ENCODE results near the gene RGS14.

Gene RGS14

GRCh38 chr5:177357459-177358351 lies at the start of gene RGS14:
RGS14 (plus strand) TSS chr5:177357924; CDS start chr5:177358025, 101 bp downstream.
- DNase-seq, result no peak

- DNase-seq, result no peak
These were observed 49.0 kb upstream of the RGS14 start for GRCh38 chr5:177308740-177309139.

GRCh38 chr5:177309351-177310191 lies 48.2 kb upstream of the RGS14 start:
- DNase-seq, result no peak

GRCh38 chr5:177310332-177310731 lies 47.4 kb upstream of the RGS14 start:
- no peak for DNase-seq

DNA sequence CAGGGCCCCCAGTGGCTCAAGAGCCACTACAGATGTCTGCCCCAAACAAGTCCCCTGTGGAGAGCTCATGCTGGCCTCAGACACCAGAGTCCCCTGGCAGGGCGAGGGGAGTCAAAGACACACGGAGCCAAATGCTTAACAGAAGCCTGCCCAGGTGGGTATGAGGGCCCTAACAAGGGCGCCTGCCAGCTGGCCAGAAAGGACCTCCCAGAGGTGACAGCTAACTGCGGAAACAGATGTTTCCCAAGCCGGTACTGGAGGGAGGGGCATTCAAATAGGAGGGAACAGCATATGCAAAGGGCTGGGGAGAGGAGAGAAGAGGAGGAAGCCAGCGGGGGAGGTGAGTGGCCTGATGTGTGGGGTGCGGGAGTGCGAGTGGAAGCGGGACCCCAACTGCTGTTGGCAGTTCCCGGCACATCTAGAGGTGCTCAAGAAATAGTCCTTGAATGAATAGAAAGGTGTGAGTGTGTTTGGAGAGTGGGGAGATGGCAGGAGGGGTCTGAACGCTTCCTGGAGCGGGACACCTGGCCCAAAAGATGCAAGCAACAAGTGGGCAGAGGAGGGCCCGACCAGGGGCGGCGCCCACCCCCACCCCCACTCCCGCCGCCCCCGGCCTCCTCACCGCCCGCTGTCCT lies 46.9 kb upstream of the RGS14 start:
- DNase-seq, result no peak

- no peak for DNase-seq
These were observed 46.4 kb upstream of the RGS14 start for GRCh38 chr5:177311392-177311722.

- no peak for DNase-seq
These were observed 45.7 kb upstream of the RGS14 start, which contains the start of gene MXD3 for GRCh38 chr5:177311723-177312648. MXD3 (minus strand) TSS chr5:177311898; CDS start chr5:177311830, 68 bp downstream.

DNA sequence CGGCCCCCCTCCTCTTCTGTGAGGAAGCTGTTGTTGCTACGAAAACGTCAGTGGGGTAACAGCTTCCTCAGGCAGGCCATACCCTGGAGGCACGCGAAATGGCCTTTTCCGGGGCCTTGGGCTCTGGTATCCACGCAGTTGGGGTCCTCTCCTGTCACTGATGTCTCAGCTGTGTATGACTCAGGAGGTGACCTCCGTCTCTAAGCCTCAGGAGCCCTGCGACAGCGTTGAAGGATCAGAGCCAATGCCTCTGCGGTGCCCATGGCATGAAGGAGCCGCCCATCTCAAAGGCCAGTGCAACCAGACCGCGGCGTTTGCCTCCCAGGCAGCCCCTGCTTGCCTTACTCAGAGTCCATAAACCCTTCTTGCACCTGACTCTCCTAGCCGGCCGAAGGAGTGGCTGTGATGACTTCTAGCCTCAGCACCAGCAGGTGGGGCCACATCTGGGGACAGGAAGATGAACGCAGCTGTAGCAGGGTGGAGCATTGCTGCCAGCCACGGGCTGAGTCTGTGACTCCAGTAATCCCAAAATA lies 45.0 kb upstream of the RGS14 start:
- no peak for DNase-seq

DNA sequence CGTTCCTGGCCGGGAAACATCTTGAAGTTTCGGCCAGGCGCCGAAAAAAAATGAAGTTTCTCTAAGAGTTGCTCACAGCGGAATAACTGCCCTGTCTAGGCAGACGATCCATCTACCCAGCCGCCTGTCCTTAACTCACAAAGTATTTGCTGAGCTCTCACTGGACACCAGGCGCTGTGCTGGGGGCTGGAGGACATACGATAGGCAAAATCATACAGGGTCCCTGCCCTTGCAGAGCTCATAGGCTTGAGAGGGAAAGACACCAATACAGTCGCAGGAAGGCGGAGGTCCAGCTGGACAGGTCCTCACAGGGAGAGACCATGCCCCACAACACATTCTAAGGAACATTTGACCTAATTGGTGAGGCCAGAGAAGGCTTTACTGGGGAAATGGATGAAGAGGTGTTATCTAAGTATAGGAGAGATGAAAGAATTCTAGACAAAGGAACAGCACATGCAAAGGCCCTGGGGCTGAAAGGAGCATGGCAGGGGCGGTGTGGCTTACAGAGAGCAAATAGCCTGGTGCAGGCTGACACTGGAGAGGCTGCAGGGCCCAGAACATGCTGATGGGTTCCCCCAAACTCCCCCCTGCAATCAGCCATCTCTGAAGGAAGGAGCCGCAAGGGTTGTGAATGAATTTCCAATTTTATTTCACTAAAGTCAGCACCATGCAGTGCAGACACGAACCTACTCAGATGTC lies 44.0 kb upstream of the RGS14 start:
- no peak for DNase-seq

DNA sequence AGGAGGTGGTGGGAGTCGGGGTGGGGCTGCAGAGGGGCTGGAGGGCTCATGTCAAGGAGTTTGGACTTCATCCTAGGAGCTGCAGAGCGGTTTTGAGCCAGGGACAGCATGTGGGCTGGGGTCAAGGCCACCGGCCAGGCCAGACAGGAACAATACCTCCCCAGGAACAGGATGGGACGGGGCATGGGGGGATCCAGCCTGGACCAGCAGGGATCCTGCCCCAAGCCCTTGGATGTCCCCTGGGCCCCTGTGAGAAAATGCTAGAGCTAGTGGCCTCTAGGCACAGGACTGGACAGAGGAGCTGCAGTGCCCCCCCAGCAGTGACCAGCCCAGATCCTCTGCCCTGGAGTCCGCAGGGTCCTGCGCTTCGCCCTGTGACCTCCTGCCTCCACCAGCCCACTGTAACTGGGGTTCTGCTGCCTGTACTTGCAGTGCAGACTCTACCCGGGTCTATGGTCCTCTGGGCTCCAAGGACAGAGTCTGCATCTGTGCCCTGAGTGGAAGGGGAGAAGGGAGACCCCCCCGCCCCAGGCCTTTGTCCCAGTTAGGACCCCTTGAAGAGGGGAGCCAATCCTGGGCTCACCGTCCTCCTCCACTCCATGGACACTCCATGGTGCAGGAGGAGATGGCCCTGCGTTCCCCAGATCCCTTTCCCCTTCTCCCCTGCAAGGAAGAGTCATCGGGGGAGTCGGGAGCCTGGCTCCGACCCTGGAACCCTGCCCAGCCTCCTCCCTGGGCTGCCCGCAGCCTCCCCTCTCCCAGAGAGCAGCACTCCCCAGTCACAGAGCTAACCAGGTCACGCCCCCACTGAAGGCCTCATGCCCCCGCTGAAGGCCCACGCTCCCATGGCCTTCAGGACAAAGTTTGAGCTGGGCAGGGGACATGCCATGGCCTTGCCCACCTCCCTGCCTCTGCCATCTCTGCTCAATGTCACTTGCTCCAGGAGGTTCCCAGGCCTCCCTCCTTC lies 43.1 kb upstream of the RGS14 start:
- no peak for DNase-seq

DNA sequence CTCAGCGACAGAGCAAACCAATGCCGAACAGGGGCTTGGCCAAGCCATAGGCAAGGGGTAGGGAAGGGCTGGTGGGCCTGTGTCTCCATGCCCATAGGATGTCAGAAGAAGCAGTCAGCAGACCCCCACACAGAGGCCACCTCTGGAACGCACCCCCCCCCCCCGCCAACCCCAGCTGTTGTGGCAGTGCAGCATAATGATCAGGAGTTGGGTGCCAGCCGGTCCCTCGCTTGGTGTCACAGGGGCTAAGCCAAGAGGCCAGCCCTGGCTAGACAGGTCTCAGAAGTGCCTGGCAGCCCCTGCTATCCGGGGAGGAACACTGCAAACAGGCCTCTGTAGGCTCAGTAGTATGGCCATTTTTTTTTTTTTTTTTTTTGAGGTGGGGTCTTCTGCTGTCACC lies 42.3 kb upstream of the RGS14 start:
- DNase-seq, result no peak

DNA sequence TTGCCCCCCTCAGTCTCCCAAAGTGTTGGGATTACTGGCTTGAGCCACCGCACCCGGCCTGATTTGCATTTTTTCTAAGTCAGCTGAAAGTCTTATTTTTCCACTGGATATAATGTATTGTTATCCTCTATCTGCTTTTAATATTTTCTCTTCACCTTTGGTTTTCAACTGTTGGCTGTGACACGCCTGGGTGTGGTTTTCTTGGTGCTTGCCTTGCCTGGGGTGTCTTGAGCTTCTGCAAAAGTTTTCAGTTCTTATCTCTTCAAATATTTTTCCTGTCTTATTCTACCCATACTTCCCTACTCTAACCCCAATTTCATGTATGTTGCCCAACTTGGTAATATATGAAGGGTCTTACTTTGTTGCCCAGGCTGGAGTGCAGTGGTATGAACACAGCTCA lies 41.7 kb upstream of the RGS14 start:
- no peak for DNase-seq

DNA sequence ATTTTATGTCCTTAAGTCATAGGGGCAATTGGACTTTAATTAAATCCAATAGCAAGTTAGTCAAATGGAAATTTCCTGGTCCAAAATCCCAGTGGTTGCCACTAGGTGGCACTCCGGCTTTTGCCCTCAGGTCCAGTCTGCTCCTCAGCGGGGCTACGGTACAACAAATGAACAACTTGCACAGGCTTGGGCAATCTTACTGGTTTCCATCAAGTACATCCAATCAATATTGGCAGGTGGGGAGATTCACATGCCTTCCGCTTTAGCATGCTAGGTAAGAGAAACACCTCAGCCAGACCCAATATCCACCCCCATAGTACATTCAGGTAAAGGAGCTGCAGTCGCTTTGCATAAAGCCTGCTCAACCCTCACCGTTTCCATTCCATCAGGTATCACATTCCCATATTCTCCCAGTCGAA lies 39.8 kb upstream of the RGS14 start:
- DNase-seq, result no peak

DNA sequence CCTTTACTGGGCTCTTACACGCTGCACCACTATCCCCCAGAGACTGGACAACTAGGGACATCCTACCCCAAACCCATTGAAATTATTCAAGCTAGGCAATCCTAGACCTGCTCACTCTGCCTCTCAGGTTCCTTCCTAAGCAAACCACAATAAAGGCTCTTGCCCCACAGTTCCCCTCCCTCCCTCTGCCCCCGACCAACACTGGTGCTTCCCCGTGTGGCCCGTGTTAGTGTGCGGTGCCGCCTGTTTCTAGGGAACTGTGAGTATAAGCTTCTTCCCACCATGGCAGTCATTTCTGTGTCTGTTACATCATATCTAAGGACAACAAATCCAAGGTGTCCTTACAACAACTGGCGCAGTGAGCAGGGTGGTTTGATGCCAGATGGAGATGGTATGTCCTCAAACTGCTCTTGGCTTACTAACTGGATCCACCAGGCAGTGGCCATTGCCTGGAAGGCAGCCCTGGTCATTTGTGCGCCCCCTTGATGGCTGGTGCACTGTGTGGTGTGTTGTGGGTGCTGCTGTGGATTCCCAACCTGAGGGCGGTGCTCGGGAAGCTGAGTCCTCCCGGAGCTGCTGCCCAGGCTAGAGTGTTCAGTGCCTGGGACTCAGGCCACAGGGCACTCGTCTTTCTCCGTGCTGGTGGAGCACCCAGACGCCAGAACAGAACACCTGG lies 37.7 kb upstream of the RGS14 start:
- DNase-seq, result no peak

DNA sequence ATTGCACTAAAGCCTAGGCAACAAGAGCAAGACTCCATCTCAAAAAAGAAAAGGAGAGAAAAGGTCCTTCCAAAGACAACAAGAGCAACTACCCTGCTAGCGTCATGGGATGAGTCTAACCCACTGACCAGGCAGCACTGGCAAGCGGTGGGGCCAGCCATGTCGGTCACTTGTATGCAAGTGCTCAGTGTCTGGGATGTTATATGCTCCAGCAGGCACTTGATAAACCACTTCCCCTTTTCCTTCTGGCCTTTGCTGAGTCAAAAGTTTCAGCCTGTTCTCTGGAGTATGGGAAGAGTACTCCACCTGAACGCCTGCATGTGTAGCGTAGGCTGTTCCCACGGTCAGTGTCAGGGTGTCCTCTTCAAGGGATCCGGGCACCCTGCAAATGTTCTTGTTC lies 36.8 kb upstream of the RGS14 start:
- no peak for DNase-seq

DNA sequence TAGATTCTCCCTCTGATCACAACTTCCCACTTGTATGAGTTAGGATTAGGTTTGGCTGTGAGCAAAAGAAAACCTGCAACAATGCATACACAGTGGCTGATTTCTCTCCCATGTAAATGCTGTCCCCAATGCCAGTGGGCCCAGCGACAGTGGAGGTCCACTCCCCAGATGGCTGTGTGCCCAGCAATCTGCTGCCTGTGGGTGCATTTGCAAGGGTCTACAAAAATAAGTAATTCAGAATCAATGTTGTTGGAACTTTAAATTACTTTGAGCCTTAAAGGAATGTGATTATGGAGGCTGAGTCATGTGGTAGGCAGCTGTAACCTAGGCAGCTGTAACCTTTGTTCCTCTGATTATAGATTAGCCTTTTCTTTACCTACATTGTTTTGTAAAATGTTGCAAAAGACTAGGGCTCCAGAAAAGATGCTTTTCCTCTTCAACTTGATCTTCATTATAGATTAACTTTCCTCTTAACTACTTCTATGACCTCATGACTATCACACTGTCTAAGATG lies 31.8 kb upstream of the RGS14 start:
- DNase-seq, result no peak

DNA sequence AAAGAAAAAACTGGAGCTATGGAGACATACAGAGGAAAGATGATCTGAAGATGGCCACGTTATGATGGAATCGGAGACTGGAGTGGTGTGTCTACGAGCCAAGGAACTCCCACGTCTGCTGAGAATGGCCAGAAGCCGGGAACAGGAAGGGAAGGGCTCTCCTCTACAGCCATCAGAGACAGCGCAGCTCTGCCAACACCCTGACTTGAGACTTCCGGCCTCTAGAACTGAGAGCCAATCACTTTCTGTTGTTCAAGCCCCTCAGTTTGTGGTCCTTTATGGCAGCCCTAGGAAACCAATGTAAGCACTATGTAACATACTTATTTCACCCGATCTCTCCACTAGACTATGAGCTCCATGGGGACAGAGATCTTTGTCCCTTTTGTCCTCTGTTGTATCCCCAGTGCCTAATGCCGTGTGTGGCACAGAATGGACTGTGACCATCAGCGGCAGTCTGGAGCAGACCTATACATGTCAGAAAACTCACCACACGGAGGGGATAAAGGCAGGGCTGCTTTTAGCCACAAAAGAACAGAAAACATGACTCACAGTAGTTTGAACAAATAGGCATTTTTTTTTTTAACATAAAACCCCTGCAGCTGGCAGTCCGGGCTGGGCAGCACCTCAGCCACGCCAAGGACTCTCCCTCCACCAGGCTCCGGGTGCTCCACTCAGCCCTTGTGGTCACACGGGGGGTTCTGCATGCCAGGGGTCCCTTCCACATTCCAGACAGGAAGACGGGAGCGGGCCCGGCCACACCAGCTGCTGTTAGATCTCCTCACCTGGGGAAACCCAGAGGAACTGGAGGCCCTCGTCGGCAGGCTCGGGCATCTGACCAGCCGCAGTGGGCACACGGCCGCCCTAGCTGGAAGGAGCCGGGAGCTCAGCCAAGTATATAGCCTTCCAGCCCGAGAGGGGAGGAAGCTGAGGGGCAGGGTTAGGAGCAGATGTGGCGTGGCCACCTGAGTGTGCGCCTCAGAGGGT lies 29.9 kb upstream of the RGS14 start:
- DNase-seq, result no peak
